T-helper 1 cell treated with Interleukin-12 subunit alpha and Interleukin-12 subunit beta and Interleukin-4 antibody, amounts not matched to agents 30 μg/mL and 1 μg/mL, for 36 hours (primary cell): ENCODE data around the gene PPFIA1.

Experiments
- H3K27ac Mint-ChIP-seq: one replicate; pipeline ENCODE4 v1.8.0; 2021; ENCODE audit warnings: mild to moderate bottlenecking, mixed read lengths
- H3K27me3 Mint-ChIP-seq: one replicate; pipeline ENCODE4 v1.8.0; 2021; ENCODE audit warnings: low read depth, mixed read lengths
- H3K36me3 Mint-ChIP-seq: one replicate; pipeline ENCODE4 v1.8.0; 2021; ENCODE audit warnings: low read depth, mixed read lengths
- H3K4me1 Mint-ChIP-seq: one replicate; pipeline ENCODE4 v1.8.0; 2021; ENCODE audit warnings: low read depth, mixed read lengths
- H3K4me3 Mint-ChIP-seq: one replicate; pipeline ENCODE4 v1.8.0; 2021; ENCODE audit warnings: mild to moderate bottlenecking, moderate library complexity, mixed read lengths
- H3K9me3 Mint-ChIP-seq: one replicate; pipeline ENCODE4 v1.8.0; 2021; ENCODE audit warnings: mixed read lengths

PPFIA1 gene

DNA sequence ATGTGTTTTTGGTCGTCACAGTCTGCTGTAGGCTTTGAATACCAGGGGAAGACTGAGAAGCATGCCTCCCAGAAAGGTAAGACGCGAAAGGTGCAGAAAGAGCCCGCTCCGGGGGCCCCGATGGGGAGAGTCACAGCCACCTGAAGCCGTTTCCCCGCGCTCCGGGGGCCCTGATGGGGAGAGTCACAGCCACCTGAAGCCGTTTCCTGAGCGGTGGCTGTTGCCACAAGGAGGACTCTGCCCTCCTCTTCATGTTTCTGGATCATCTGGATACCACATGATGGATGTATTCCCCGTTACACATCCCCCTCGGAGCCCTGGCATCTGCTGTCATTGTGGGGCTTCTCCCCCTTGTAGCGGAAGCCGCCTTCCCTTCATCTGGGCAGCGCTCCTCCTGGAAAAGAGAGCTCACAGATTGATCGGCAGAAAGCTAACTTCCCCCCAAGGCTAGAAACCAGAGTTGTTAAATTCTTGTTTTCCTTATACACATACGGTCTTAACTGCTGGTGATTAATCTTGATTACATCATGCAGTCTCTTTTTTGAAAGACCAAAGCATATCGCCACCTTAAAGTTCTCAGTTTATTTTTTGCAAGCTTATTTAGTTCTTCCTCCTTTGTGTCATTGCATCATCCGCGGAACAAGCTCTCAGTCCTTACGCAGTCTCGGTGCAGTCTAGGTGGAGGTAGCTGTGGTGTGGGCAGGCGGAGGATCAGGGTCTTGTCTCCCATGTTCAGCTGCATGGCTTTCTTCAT lies 145.3 kb downstream of the PPFIA1 start:
- Mint-ChIP-seq H3K36me3 (no peaks in the 10 kb centered on the region), H3K9me3 (no peaks in the 10 kb centered on the region), H3K4me3 (no peak overlapping the region), H3K27ac (no peak overlapping the region), H3K27me3 (peaks cover 29% of the 10 kb centered on the region), H3K4me1 (no peaks in the 10 kb centered on the region)

DNA sequence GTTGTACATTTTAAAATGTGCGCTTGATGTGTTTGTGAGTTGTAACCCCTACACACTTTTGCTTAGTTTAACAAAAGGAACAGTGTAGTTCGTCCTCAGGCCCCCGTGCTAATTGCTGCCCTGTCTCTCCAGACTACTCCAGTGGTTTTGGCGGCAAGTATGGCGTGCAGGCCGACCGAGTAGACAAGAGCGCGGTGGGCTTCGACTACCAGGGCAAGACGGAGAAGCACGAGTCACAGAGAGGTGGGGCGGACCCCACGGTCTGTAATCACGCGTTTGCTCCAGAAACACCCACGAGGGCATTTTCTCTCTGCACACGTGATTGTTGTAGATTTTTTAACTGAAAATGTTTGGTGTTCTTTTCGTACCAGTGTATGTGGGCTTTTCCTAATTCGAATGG lies 146.4 kb downstream of the PPFIA1 start:
- peaks cover 29% of the 10 kb centered on the region for H3K27me3 Mint-ChIP-seq
- no peaks in the 10 kb centered on the region for H3K9me3 Mint-ChIP-seq
- H3K4me3 Mint-ChIP-seq = no peak overlapping the region
- no peak overlapping the region for H3K27ac Mint-ChIP-seq
- no peaks in the 10 kb centered on the region for H3K36me3 Mint-ChIP-seq
- no peaks in the 10 kb centered on the region for H3K4me1 Mint-ChIP-seq

DNA sequence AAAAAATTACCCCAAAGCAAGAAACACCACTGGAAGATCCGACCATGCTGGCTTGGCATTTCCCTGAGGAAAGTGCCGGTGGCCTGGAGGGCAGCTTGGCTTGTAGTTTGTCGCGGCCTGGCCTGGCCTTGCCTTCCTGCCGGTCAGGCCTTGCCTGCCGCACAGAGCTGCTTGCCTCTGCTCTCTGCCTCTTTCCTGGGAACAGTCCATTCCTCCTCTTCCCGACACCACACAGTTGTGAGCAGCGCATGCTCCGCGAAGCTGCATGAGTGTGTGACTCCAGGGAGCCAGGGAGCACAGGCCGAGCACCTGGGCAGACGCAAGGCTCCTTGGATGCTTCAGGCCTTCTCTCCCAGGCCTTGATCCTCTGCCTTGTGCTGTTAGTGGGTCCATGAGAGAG lies 147.6 kb downstream of the PPFIA1 start:
- Mint-ChIP-seq H3K36me3 (no peaks in the 10 kb centered on the region), H3K9me3 (no peaks in the 10 kb centered on the region), H3K27ac (no peak overlapping the region), H3K4me1 (no peaks in the 10 kb centered on the region), H3K4me3 (no peak overlapping the region), H3K27me3 (peaks cover 20% of the 10 kb centered on the region)

- H3K27me3 Mint-ChIP-seq = peaks cover 17% of the 10 kb centered on the region
- H3K9me3 Mint-ChIP-seq = no peaks in the 10 kb centered on the region
- H3K36me3 Mint-ChIP-seq = no peaks in the 10 kb centered on the region
- no peak overlapping the region for H3K4me3 Mint-ChIP-seq
- H3K27ac Mint-ChIP-seq = no peak overlapping the region
- no peaks in the 10 kb centered on the region for H3K4me1 Mint-ChIP-seq
These were observed 149.0 kb downstream of the PPFIA1 start for GRCh38 chr11:70419307-70420007.

GRCh38 chr11:70420008-70420464 lies 149.5 kb downstream of the PPFIA1 start:
- Mint-ChIP-seq H3K4me3 (no peak overlapping the region), H3K27ac (no peak overlapping the region), H3K9me3 (no peaks in the 10 kb centered on the region), H3K4me1 (no peaks in the 10 kb centered on the region), H3K27me3 (peaks cover 17% of the 10 kb centered on the region), H3K36me3 (no peaks in the 10 kb centered on the region)

- H3K4me3 Mint-ChIP-seq = no peak overlapping the region
- H3K27ac Mint-ChIP-seq = no peak overlapping the region
These were observed 150.0 kb downstream of the PPFIA1 start for GRCh38 chr11:70420496-70420895.

GRCh38 chr11:70421123-70421522 lies 150.6 kb downstream of the PPFIA1 start:
- H3K4me1 Mint-ChIP-seq = no peaks in the 10 kb centered on the region
- no peak overlapping the region for H3K4me3 Mint-ChIP-seq
- no peak overlapping the region for H3K27ac Mint-ChIP-seq
- no peaks in the 10 kb centered on the region for H3K9me3 Mint-ChIP-seq
- H3K36me3 Mint-ChIP-seq = no peaks in the 10 kb centered on the region
- peaks cover 9% of the 10 kb centered on the region for H3K27me3 Mint-ChIP-seq

More at GRCh38 chr11:70420496-70420895, 150.0 kb downstream of the PPFIA1 start:
- Mint-ChIP-seq H3K9me3 (no peaks in the 10 kb centered on the region), H3K27me3 (peaks cover 13% of the 10 kb centered on the region), H3K4me1 (no peaks in the 10 kb centered on the region), H3K36me3 (no peaks in the 10 kb centered on the region)

DNA sequence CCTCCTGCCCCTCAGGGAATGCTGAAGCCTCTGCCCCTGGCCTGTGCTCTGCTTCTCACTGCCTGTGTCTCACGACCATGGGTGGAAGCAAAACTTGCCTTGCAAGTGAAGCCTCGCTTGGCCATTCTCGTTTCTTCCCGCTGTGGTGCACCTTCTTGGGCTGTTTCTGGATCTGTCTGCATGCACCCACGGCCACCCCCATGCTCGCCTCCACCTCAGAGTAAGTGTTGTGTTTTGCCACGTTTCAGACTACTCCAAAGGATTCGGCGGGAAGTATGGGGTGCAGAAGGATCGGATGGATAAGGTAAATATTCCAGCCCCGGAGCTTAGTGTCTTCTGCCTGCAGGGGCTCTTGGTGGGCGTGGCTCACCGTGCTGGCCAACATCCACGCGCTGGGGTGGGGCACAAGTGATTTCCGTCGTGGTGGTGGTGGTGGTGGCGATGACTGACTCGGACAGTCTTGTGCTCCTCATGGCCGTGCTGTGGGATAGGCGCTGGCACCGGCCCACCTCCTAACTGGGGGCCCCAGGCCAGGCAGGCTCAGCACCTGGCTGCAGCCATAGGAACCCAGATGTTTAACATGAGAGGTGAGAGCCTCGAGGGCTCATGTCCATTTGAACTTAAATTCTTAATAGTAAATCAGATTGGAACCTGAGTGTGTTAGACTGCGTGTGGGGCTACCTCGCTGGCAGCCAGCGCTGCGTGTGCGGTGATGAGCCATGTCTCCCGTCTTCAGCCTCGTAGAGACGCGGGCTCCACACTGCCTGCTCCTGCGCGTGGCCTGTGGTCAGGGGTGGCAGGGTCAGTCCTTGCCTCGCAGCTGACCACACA lies 152.4 kb downstream of the PPFIA1 start:
- Mint-ChIP-seq H3K27me3 (peaks cover 5% of the 10 kb centered on the region), H3K9me3 (no peaks in the 10 kb centered on the region), H3K4me3 (no peak overlapping the region), H3K27ac (no peak overlapping the region), H3K4me1 (no peaks in the 10 kb centered on the region), H3K36me3 (no peaks in the 10 kb centered on the region)

- H3K27ac Mint-ChIP-seq = no peak overlapping the region
- no peaks in the 10 kb centered on the region for H3K4me1 Mint-ChIP-seq
- H3K27me3 Mint-ChIP-seq = peaks cover 5% of the 10 kb centered on the region
- H3K36me3 Mint-ChIP-seq = no peaks in the 10 kb centered on the region
- H3K4me3 Mint-ChIP-seq = no peak overlapping the region
- H3K9me3 Mint-ChIP-seq = no peaks in the 10 kb centered on the region
These were observed 153.3 kb downstream of the PPFIA1 start for GRCh38 chr11:70423523-70424505.

DNA sequence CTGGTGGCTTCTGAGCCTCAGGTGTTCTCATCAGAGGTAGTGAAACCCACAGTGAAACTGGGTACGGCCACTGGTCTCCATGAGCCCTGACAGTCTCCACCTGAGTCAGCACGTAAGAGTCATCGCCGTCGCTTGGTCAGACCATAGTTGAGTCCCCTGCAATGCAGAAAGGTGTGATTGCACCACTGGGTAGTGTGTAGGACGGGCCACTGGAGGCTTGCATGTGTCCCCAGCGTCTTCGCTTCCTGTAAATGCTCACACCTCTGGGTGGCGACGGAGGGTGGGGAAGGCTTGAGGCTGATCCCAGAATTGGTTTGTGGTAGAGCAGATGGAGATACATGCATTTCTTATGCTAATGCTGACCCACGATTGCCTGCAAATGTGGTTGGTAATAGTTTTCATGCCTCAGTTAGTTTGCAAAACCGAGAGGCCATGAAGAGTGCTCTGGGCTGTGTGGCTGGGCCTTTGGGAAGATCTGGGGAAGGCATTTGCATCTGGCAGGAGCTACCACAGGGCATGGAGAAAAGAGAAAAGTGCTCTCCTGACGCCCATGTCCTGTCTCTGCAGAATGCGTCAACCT lies 154.4 kb downstream of the PPFIA1 start:
- H3K36me3 Mint-ChIP-seq = no peaks in the 10 kb centered on the region
- peaks cover 5% of the 10 kb centered on the region for H3K27me3 Mint-ChIP-seq
- no peak overlapping the region for H3K27ac Mint-ChIP-seq
- H3K4me1 Mint-ChIP-seq = no peaks in the 10 kb centered on the region
- H3K4me3 Mint-ChIP-seq = no peak overlapping the region
- H3K9me3 Mint-ChIP-seq = no peaks in the 10 kb centered on the region

DNA sequence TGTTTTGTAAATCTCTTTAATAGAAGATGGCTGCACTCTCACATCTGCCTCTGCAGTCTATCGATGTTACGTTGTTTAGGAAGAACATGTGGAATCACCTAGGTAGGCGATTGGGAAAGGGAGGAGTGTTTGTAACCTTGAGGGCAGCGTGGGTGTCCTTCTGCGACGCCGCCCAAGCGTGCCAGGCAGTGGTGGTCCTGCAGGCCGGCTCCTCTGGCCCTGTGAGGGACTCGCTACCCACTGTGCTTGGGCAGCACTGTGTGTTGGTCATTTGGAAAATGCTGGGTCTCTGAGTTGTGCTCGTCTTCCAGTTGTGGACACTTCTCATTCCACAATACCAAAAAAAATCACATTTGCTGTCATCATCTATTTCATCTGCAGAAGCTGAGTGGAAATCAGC lies 156.9 kb downstream of the PPFIA1 start:
- Mint-ChIP-seq H3K4me3 (no peak overlapping the region), H3K27me3 (no peaks in the 10 kb centered on the region), H3K9me3 (no peaks in the 10 kb centered on the region), H3K4me1 (no peaks in the 10 kb centered on the region), H3K27ac (no peak overlapping the region), H3K36me3 (no peaks in the 10 kb centered on the region)

DNA sequence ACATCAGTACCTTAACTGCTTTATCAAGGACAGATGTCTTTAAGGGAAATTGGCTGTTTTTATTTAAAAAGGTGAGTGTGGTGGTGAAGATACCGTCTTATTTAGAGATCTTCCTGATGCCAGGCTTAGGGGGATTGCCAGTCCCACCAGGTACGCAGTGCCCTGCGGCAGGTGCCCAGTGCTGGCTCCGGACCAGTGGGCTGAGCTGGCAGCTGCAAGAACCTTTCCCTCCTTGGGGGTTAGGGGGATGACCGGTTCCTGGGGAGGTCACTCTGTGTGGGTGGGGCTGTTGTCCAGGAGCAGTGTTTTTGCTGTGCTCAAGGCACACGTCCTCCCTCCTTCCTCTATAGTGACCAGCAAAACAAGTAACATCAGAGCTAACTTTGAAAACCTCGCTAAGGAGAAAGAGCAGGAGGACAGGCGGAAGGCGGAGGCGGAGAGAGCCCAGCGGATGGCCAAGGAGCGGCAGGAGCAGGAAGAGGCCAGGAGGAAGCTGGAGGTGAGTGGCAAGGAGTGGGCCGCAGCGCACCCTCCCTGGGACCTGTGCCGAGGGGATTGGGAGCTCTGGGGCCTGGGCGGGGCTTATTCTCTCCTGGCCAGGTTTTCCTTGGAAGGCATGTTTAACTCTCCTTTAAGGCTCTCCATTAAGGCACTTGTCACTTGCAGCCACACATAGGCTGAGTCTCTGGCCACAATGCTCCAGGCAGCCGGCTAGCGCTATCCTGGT lies 158.4 kb downstream of the PPFIA1 start:
- no peak overlapping the region for H3K4me3 Mint-ChIP-seq
- no peak overlapping the region for H3K27ac Mint-ChIP-seq
- no peaks in the 10 kb centered on the region for H3K36me3 Mint-ChIP-seq
- no peaks in the 10 kb centered on the region for H3K9me3 Mint-ChIP-seq
- no peaks in the 10 kb centered on the region for H3K27me3 Mint-ChIP-seq
- H3K4me1 Mint-ChIP-seq = no peaks in the 10 kb centered on the region

DNA sequence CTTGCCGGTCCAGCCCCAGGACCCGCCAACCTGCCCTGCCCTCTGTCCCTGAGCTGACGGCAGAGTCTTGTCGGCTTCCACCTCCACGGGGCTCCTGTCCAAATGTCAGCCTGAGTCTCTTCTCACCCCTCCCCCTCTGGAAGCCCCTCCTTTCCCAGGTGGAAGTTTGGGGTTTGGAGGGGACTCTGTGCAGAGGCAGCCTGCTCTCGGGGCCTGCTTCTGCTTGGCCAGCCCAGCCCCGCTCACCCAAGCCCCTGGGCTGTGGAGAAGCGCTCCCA lies 158.9 kb downstream of the PPFIA1 start:
- Mint-ChIP-seq H3K36me3 (no peaks in the 10 kb centered on the region), H3K27me3 (no peaks in the 10 kb centered on the region), H3K4me3 (no peak overlapping the region), H3K4me1 (no peaks in the 10 kb centered on the region), H3K9me3 (no peaks in the 10 kb centered on the region), H3K27ac (no peak overlapping the region)
